GM23338 (cell line): ENCODE data around the gene CACNA2D3. TPM values are rescaled to one million over a fixed set of nuclear protein-coding genes. Genes with fewer than 3 reads are reported as not detected.

Experiments
- ATAC-seq: fragments of 200-7000 bp; cut with Tn5 transposase; 3 replicates; pipeline ENCODE4 v1.9.1; 2020
- DNase-seq: peaks from one replicate; pipeline ENCODE4 v3.0.0-alpha.2; 2015; ENCODE audit warnings: low spot score
- H2AFZ ChIP-seq: fragments of 200-600 bp; sonication (generic); 2 replicates; pipeline ENCODE4 v1.8.0; 2016; ENCODE audit warnings: antibody characterized with exemption, mild to moderate bottlenecking, moderate library complexity
- H3F3A ChIP-seq: fragments of 200-600 bp; sonication (generic); replicated peaks from 2 replicates; pipeline ENCODE4 v1.8.0; 2017; ENCODE audit warnings: antibody characterized with exemption, mixed run types, low read depth
- H3K27ac ChIP-seq: fragments of 200-600 bp; sonication (generic); 2 replicates; pipeline ENCODE4 v1.6.1; 2016; ENCODE audit warnings: low read depth
- H3K27me3 ChIP-seq: fragments of 200-600 bp; sonication (generic); 2 replicates; pipeline ENCODE4 v1.8.0; 2016; ENCODE audit warnings: mild to moderate bottlenecking, mixed run types, moderate library complexity; ENCODE audit not compliant: insufficient read depth
- H3K36me3 ChIP-seq: fragments of 200-600 bp; sonication (generic); 2 replicates; pipeline ENCODE4 v1.8.0; 2016; ENCODE audit warnings: mild to moderate bottlenecking; ENCODE audit not compliant: insufficient read depth
- H3K4me1 ChIP-seq: fragments of 200-600 bp; sonication (generic); 2 replicates; pipeline ENCODE4 v1.8.0; 2016; ENCODE audit warnings: mild to moderate bottlenecking, moderate library complexity; ENCODE audit not compliant: insufficient read depth
- H3K4me2 ChIP-seq: fragments of 200-600 bp; sonication (generic); 2 replicates; pipeline ENCODE4 v1.7.1; 2017; ENCODE audit warnings: mixed run types
- H3K4me3 ChIP-seq: fragments of 200-600 bp; sonication (generic); 2 replicates; pipeline ENCODE4 v1.6.1; 2016; ENCODE audit warnings: mixed run types
- H3K79me2 ChIP-seq: fragments of 200-600 bp; sonication (generic); replicated peaks from 2 replicates; pipeline ENCODE4 v1.8.0; 2017; ENCODE audit warnings: mild to moderate bottlenecking; ENCODE audit not compliant: insufficient read depth
- H3K9me2 ChIP-seq: fragments of 200-600 bp; sonication (generic); 2 replicates; pipeline ENCODE4 v1.8.0; 2017; ENCODE audit not compliant: insufficient read depth
- H4K20me1 ChIP-seq: fragments of 200-600 bp; sonication (generic); replicated peaks from 2 replicates; pipeline ENCODE4 v1.8.0; 2017; ENCODE audit warnings: mild to moderate bottlenecking; ENCODE audit not compliant: insufficient read depth
- H3K27ac Mint-ChIP-seq: 2 replicates; pipeline ENCODE4 v1.8.0; 2020; ENCODE audit warnings: inconsistent platforms, mild to moderate bottlenecking, moderate library complexity, mixed read lengths
- H3K27me3 Mint-ChIP-seq: 3 replicates; pipeline ENCODE4 v1.8.0; 2022; ENCODE audit warnings: low read depth, mild to moderate bottlenecking, moderate library complexity, mixed read lengths, inconsistent platforms; ENCODE audit not compliant: insufficient read depth, poor library complexity
- H3K36me3 Mint-ChIP-seq: 3 replicates; pipeline ENCODE4 v1.8.0; 2021; ENCODE audit warnings: low read depth, mild to moderate bottlenecking, inconsistent platforms, moderate library complexity, mixed read lengths
- H3K4me1 Mint-ChIP-seq: 3 replicates; pipeline ENCODE4 v1.8.0; 2020; ENCODE audit warnings: mild to moderate bottlenecking, inconsistent platforms, mixed read lengths
- H3K4me3 Mint-ChIP-seq: 3 replicates; pipeline ENCODE4 v1.8.0; 2021; ENCODE audit warnings: moderate library complexity, mild to moderate bottlenecking, inconsistent platforms, mixed read lengths
- H3K9me3 Mint-ChIP-seq: 3 replicates; pipeline ENCODE4 v1.8.0; 2020; ENCODE audit warnings: moderate library complexity, mild to moderate bottlenecking, inconsistent platforms, mixed read lengths
- CREB1 ChIP-seq: fragments of 250-450 bp; sonication (Bioruptor Pico); IDR thresholded peaks from 2 replicates; pipeline ENCODE4 v1.5.0; 2020; ENCODE audit warnings: low read depth, mild to moderate bottlenecking, moderate library complexity
- CTCF ChIP-seq, 2 experiments: fragments of 200-600 bp in 1 of 2; sonication (generic) in 1 of 2; conservative IDR thresholded peaks; 2 replicates each; pipeline versions ENCODE4 v1.5.1 to v1.6.1; 2016 to 2017; ENCODE audit warnings: antibody characterized with exemption in 2 of 2, low read depth in 2 of 2, mild to moderate bottlenecking in 2 of 2, moderate library complexity in 1 of 2
- EZH2 ChIP-seq: fragments of 200-600 bp; sonication (generic); IDR thresholded peaks from one replicate; pipeline ENCODE4 v1.8.0; 2017; ENCODE audit warnings: antibody characterized with exemption, mild to moderate bottlenecking, low read depth; ENCODE audit not compliant: unreplicated experiment
- EZH2phosphoT487 ChIP-seq: fragments of 200-600 bp; sonication (generic); IDR thresholded peaks from one replicate; pipeline ENCODE4 v1.8.1; 2018; ENCODE audit warnings: antibody characterized with exemption; ENCODE audit not compliant: unreplicated experiment
- JUNB ChIP-seq: IDR thresholded peaks from one replicate; pipeline ENCODE4 v1.6.1; 2016; ENCODE audit warnings: antibody characterized with exemption; ENCODE audit not compliant: unreplicated experiment
- NANOG ChIP-seq: IDR thresholded peaks from 2 replicates; pipeline ENCODE4 v1.6.1; 2016; ENCODE audit warnings: antibody characterized with exemption, borderline replicate concordance
- POLR2AphosphoS5 ChIP-seq: IDR thresholded peaks from 2 replicates; pipeline ENCODE4 v1.6.1; 2016; ENCODE audit warnings: antibody characterized with exemption, low read depth
- REST ChIP-seq: IDR thresholded peaks from one replicate; pipeline ENCODE4 v1.6.1; 2018; ENCODE audit warnings: antibody characterized with exemption; ENCODE audit not compliant: unreplicated experiment
- STAT1 ChIP-seq: IDR thresholded peaks from one replicate; pipeline ENCODE4 v1.6.1; 2016; ENCODE audit warnings: antibody characterized with exemption; ENCODE audit not compliant: unreplicated experiment
- ZNF114 ChIP-seq: fragments of 250-450 bp; sonication (Bioruptor Pico); IDR thresholded peaks from 2 replicates; pipeline ENCODE4 v1.5.0; 2020; ENCODE audit warnings: mild to moderate bottlenecking, moderate library complexity
- polyA plus RNA-seq: library from polyadenylated mRNA; unstranded; fragments of >200 nt; fragmentation: Nextera tagmentation; extraction: Ambion mirVana; gene quantifications from 2 replicates; pipeline ENCODE4 v1.2.1, GENCODE V29; 2016
- total RNA-seq: library from RNA; depleted of rRNA; stranded (reverse); fragments of >200 nt; shearing (Covaris generic); gene quantifications from 2 replicates; pipeline ENCODE4 v1.2.3, GENCODE V29; 2014
- TF ChIP-seq, protein P1 (sequence below): IDR thresholded peaks from 2 replicates; pipeline ENCODE4 v1.6.1; 2016; ENCODE audit warnings: antibody characterized with exemption

The CACNA2D3 gene
- total and polyA plus RNA-seq, 2 experiments from 2014 or later: 2.2 to 2.3 TPM

- H3K27me3 Mint-ChIP-seq: peaks cover 4% of the 10 kb centered on the region
- H3K9me2 ChIP-seq: no peaks in the 10 kb centered on the region
- H3K36me3 Mint-ChIP-seq: no peaks in the 10 kb centered on the region
- H3F3A ChIP-seq: no peaks in the 10 kb centered on the region
- no peak overlapping the region for H2AFZ ChIP-seq
- H3K4me1 ChIP-seq: peaks cover 9% of the 10 kb centered on the region; the same call in 1 of the 2 replicates
- H3K36me3 ChIP-seq: 0 out of 2 replicates have a peak, but pooled peaks cover 2% of the 10 kb centered on the region
- H3K4me3 Mint-ChIP-seq: no peak overlapping the region
- H3K27ac ChIP-seq: no peak overlapping the region
- H3K79me2 ChIP-seq: no peaks in the 10 kb centered on the region
- peaks cover 23% of the 10 kb centered on the region for H3K4me1 Mint-ChIP-seq
- H3K27me3 ChIP-seq: no peaks in the 10 kb centered on the region
- H4K20me1 ChIP-seq: no peaks in the 10 kb centered on the region
- no peak for TF ChIP-seq NANOG
- no peak for TF ChIP-seq POLR2AphosphoS5
- no peak for TF ChIP-seq ZNF114 (CRISPR knock-in tag)
- TF ChIP-seq, protein P1, sequence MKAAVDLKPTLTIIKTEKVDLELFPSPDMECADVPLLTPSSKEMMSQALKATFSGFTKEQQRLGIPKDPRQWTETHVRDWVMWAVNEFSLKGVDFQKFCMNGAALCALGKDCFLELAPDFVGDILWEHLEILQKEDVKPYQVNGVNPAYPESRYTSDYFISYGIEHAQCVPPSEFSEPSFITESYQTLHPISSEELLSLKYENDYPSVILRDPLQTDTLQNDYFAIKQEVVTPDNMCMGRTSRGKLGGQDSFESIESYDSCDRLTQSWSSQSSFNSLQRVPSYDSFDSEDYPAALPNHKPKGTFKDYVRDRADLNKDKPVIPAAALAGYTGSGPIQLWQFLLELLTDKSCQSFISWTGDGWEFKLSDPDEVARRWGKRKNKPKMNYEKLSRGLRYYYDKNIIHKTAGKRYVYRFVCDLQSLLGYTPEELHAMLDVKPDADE: no peak
- H3K9me3 Mint-ChIP-seq: peaks cover 3% of the 10 kb centered on the region
- no peak overlapping the region; the same call in 1 of the 2 replicates for H3K27ac Mint-ChIP-seq
- DNase-seq (no peak), ATAC-seq (no peak)
- H3K4me2 ChIP-seq: no peak overlapping the region
- no peak overlapping the region for H3K4me3 ChIP-seq
Observed at GRCh38 chr3:54237788-54238502, 115.6 kb downstream of the CACNA2D3 start.

DNA sequence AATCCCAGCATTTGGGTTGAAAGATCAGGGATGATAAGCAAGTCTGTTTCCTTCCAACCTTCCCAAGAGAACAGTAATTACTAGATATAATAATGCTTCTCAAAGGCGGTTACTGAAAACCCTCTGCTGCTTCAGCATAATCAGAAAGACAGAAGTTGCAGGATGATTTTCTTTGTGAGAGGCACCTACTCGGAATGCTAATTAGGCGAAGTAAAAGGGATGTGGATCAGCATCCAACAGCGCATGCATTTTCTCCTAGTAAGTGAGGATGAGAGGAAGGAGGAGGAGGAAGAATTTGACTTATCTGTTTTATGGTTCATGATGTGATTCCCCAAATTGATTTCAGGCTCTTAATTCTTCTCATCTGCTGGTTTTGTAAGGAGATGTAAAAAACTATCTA lies 118.0 kb downstream of the CACNA2D3 start:
- Histone ChIP-seq H3K4me1 (peaks cover 12% of the 10 kb centered on the region), H3F3A (no peaks in the 10 kb centered on the region), H3K79me2 (no peaks in the 10 kb centered on the region), H3K4me3 (no peak overlapping the region), H3K4me2 (no peak overlapping the region), H3K27ac (no peak overlapping the region), H3K9me2 (peaks cover 3% of the 10 kb centered on the region; the same call in 1 of the 2 replicates), H3K27me3 (no peaks in the 10 kb centered on the region), H3K36me3 (no peaks in the 10 kb centered on the region), H2AFZ (no peak overlapping the region), H4K20me1 (no peaks in the 10 kb centered on the region)
- Mint-ChIP-seq H3K4me1 (peaks cover 25% of the 10 kb centered on the region), H3K4me3 (no peak overlapping the region), H3K9me3 (no peaks in the 10 kb centered on the region), H3K36me3 (no peaks in the 10 kb centered on the region), H3K27ac (no peak overlapping the region), H3K27me3 (peaks cover 4% of the 10 kb centered on the region)
- ATAC-seq: no peak; the same call in 2 of the 3 replicates
- peak; percentile 37 for DNase-seq
- no peak for TF ChIP-seq CREB1
- TF ChIP-seq POLR2AphosphoS5: no peak
- TF ChIP-seq ZNF114 (CRISPR knock-in tag): no peak
- TF ChIP-seq EZH2phosphoT487: no peak
- TF ChIP-seq REST: no peak
- TF ChIP-seq NANOG: no peak
- no peak for TF ChIP-seq JUNB
- TF ChIP-seq, protein P1: no peak
- TF ChIP-seq EZH2: no peak
- no peak for TF ChIP-seq CTCF (conservative IDR thresholded peaks at IDR 0.05; ENCODE audit: low read depth in 2 of 2)
- no peak for TF ChIP-seq STAT1
